ENCODE data around the gene FRS2.

The FRS2 gene

GRCh38 chr12:69588527-69588926 is 118.3 kb downstream of the FRS2 start:
- H2AFZ ChIP-seq (ENCODE audit: low read depth, low read length): no peak overlapping the region
- H2AK5ac ChIP-seq (ENCODE audit: low read length, severe bottlenecking): no peak overlapping the region
- no peak overlapping the region for H3K27ac ChIP-seq (ENCODE audit: low read length, poor library complexity, severe bottlenecking)
- H2BK5ac ChIP-seq (ENCODE audit: low read depth, low read length, poor library complexity, severe bottlenecking): no peak overlapping the region
- no peaks in the 10 kb centered on the region for H3K4me1 ChIP-seq (ENCODE audit: control insufficient read depth, insufficient read depth, low read depth, low read length)
- no peak overlapping the region for H3K14ac ChIP-seq (ENCODE audit: low read length in 2 of 2)
- no peak overlapping the region for H2BK15ac ChIP-seq (ENCODE audit: low read depth, poor library complexity, severe bottlenecking)
- no peak overlapping the region for H2BK120ac ChIP-seq (ENCODE audit: low read depth, low read length)
- no peaks in the 10 kb centered on the region for H3K27me3 ChIP-seq (ENCODE audit: control insufficient read depth in 1 of 2, insufficient read depth in 1 of 2, low read length in 2 of 2)
- no peak overlapping the region for H2BK12ac ChIP-seq (ENCODE audit: low read length in 2 of 2)
- H3K23ac ChIP-seq (ENCODE audit: low read length in 2 of 2): no peak overlapping the region
- H3K9ac ChIP-seq (ENCODE audit: low read length): no peak overlapping the region
- no peak overlapping the region for H3K18ac ChIP-seq (ENCODE audit: low read depth in 1 of 2, low read length in 2 of 2)
- H3K4me3 ChIP-seq (ENCODE audit: insufficient read depth in 1 of 2, low read depth in 1 of 2, low read length in 2 of 2): no peak overlapping the region
- H3K79me1 ChIP-seq (replicated peaks; ENCODE audit: low read length, poor library complexity, severe bottlenecking): peaks cover 13% of the 10 kb centered on the region
- no peaks in the 10 kb centered on the region for H3K9me3 ChIP-seq (ENCODE audit: control insufficient read depth, low read length)
- peaks cover 16 to 70% of the 10 kb centered on the region in 2 experiments for H3K36me3 ChIP-seq (ENCODE audit: control insufficient read depth in 1 of 2, insufficient read depth in 2 of 2, low read depth in 1 of 2, low read length in 2 of 2)
- H3K4me2 ChIP-seq (ENCODE audit: low read length, poor library complexity, severe bottlenecking): no peak overlapping the region
- H4K8ac ChIP-seq (ENCODE audit: low read length): no peak overlapping the region
- H3K4ac ChIP-seq (ENCODE audit: low read depth in 1 of 2, low read length in 2 of 2): no peak overlapping the region
- DNase-seq: no peak
- no peak overlapping the region for H4K91ac ChIP-seq (ENCODE audit: low read length)
- WGBS: 100% methylated on average over 4 of the region's 4 CpGs

- Histone ChIP-seq H2BK120ac (ENCODE audit: low read depth, low read length) (no peak overlapping the region), H3K9ac (ENCODE audit: low read length) (no peak overlapping the region), H4K91ac (ENCODE audit: low read length) (no peak overlapping the region), H4K8ac (ENCODE audit: low read length) (no peak overlapping the region), H3K27ac (ENCODE audit: low read length, poor library complexity, severe bottlenecking) (no peak overlapping the region), H3K4ac (ENCODE audit: low read depth in 1 of 2, low read length in 2 of 2) (no peak overlapping the region), H2AK5ac (ENCODE audit: low read length, severe bottlenecking) (no peak overlapping the region), H3K36me3 (ENCODE audit: control insufficient read depth in 1 of 2, insufficient read depth in 2 of 2, low read depth in 1 of 2, low read length in 2 of 2) (peaks cover 20 to 75% of the 10 kb centered on the region in 2 experiments), H2BK5ac (ENCODE audit: low read depth, low read length, poor library complexity, severe bottlenecking) (no peak overlapping the region), H2BK12ac (ENCODE audit: low read length in 2 of 2) (no peak overlapping the region), H3K79me1 (replicated peaks; ENCODE audit: low read length, poor library complexity, severe bottlenecking) (peaks cover 13% of the 10 kb centered on the region), H3K4me2 (ENCODE audit: low read length, poor library complexity, severe bottlenecking) (no peak overlapping the region), H3K27me3 (ENCODE audit: control insufficient read depth in 1 of 2, insufficient read depth in 1 of 2, low read length in 2 of 2) (no peaks in the 10 kb centered on the region), H3K18ac (ENCODE audit: low read depth in 1 of 2, low read length in 2 of 2) (no peak overlapping the region), H3K14ac (ENCODE audit: low read length in 2 of 2) (no peak overlapping the region), H3K4me1 (ENCODE audit: control insufficient read depth, insufficient read depth, low read depth, low read length) (no peaks in the 10 kb centered on the region), H2BK15ac (ENCODE audit: low read depth, poor library complexity, severe bottlenecking) (no peak overlapping the region), H3K9me3 (ENCODE audit: control insufficient read depth, low read length) (no peaks in the 10 kb centered on the region), H2AFZ (ENCODE audit: low read depth, low read length) (no peak overlapping the region), H3K23ac (ENCODE audit: low read length in 2 of 2) (no peak overlapping the region), H3K4me3 (ENCODE audit: insufficient read depth in 1 of 2, low read depth in 1 of 2, low read length in 2 of 2) (no peak overlapping the region)
- DNase-seq: no peak
- no CpG with 5 or more reads among the region's 2 CpGs for WGBS
Measured at GRCh38 chr12:69589082-69589481, 118.9 kb downstream of the FRS2 start.

- H3K4me3 ChIP-seq (ENCODE audit: insufficient read depth in 1 of 2, low read depth in 1 of 2, low read length in 2 of 2): no peak overlapping the region
- no peak overlapping the region for H2BK120ac ChIP-seq (ENCODE audit: low read depth, low read length)
- no peak overlapping the region for H4K91ac ChIP-seq (ENCODE audit: low read length)
- H4K8ac ChIP-seq (ENCODE audit: low read length): no peak overlapping the region
- no peak overlapping the region for H2BK5ac ChIP-seq (ENCODE audit: low read depth, low read length, poor library complexity, severe bottlenecking)
- 100% methylated on average over 1 of the region's 2 CpGs for WGBS
- no peak overlapping the region for H2BK15ac ChIP-seq (ENCODE audit: low read depth, poor library complexity, severe bottlenecking)
- no peak overlapping the region for H3K23ac ChIP-seq (ENCODE audit: low read length in 2 of 2)
- H3K9ac ChIP-seq (ENCODE audit: low read length): no peak overlapping the region
- H3K79me1 ChIP-seq (replicated peaks; ENCODE audit: low read length, poor library complexity, severe bottlenecking): peaks cover 14% of the 10 kb centered on the region
- no peak overlapping the region for H2AFZ ChIP-seq (ENCODE audit: low read depth, low read length)
- H3K4me2 ChIP-seq (ENCODE audit: low read length, poor library complexity, severe bottlenecking): no peak overlapping the region
- no peaks in the 10 kb centered on the region for H3K4me1 ChIP-seq (ENCODE audit: control insufficient read depth, insufficient read depth, low read depth, low read length)
- H3K9me3 ChIP-seq (ENCODE audit: control insufficient read depth, low read length): no peaks in the 10 kb centered on the region
- no peak overlapping the region for H3K27ac ChIP-seq (ENCODE audit: low read length, poor library complexity, severe bottlenecking)
- no peak overlapping the region for H3K14ac ChIP-seq (ENCODE audit: low read length in 2 of 2)
- peaks cover 26 to 98% of the 10 kb centered on the region in 2 experiments for H3K36me3 ChIP-seq (ENCODE audit: control insufficient read depth in 1 of 2, insufficient read depth in 2 of 2, low read depth in 1 of 2, low read length in 2 of 2)
- DNase-seq: no peak
- no peak overlapping the region for H3K18ac ChIP-seq (ENCODE audit: low read depth in 1 of 2, low read length in 2 of 2)
- no peak overlapping the region for H2BK12ac ChIP-seq (ENCODE audit: low read length in 2 of 2)
- H3K27me3 ChIP-seq (ENCODE audit: control insufficient read depth in 1 of 2, insufficient read depth in 1 of 2, low read length in 2 of 2): no peaks in the 10 kb centered on the region
- no peak overlapping the region for H2AK5ac ChIP-seq (ENCODE audit: low read length, severe bottlenecking)
- H3K4ac ChIP-seq (ENCODE audit: low read depth in 1 of 2, low read length in 2 of 2): no peak overlapping the region
Measured at GRCh38 chr12:69595689-69596088, 125.5 kb downstream of the FRS2 start.

- Histone ChIP-seq H3K27me3 (ENCODE audit: control insufficient read depth in 1 of 2, insufficient read depth in 1 of 2, low read length in 2 of 2) (no peaks in the 10 kb centered on the region), H3K23ac (ENCODE audit: low read length in 2 of 2) (no peak overlapping the region), H2BK5ac (ENCODE audit: low read depth, low read length, poor library complexity, severe bottlenecking) (no peak overlapping the region), H3K79me1 (replicated peaks; ENCODE audit: low read length, poor library complexity, severe bottlenecking) (peaks cover 10% of the 10 kb centered on the region), H4K91ac (ENCODE audit: low read length) (no peak overlapping the region), H2BK15ac (ENCODE audit: low read depth, poor library complexity, severe bottlenecking) (no peak overlapping the region), H3K36me3 (ENCODE audit: control insufficient read depth in 1 of 2, insufficient read depth in 2 of 2, low read depth in 1 of 2, low read length in 2 of 2) (peaks cover 26 to 98% of the 10 kb centered on the region in 2 experiments), H3K9ac (ENCODE audit: low read length) (no peak overlapping the region), H2AFZ (ENCODE audit: low read depth, low read length) (no peak overlapping the region), H3K9me3 (ENCODE audit: control insufficient read depth, low read length) (no peaks in the 10 kb centered on the region), H3K4me2 (ENCODE audit: low read length, poor library complexity, severe bottlenecking) (no peak overlapping the region), H3K4me3 (ENCODE audit: insufficient read depth in 1 of 2, low read depth in 1 of 2, low read length in 2 of 2) (no peak overlapping the region), H4K8ac (ENCODE audit: low read length) (no peak overlapping the region), H3K14ac (ENCODE audit: low read length in 2 of 2) (no peak overlapping the region), H2AK5ac (ENCODE audit: low read length, severe bottlenecking) (no peak overlapping the region), H2BK12ac (ENCODE audit: low read length in 2 of 2) (no peak overlapping the region), H3K4me1 (ENCODE audit: control insufficient read depth, insufficient read depth, low read depth, low read length) (no peaks in the 10 kb centered on the region), H3K4ac (ENCODE audit: low read depth in 1 of 2, low read length in 2 of 2) (no peak overlapping the region), H3K18ac (ENCODE audit: low read depth in 1 of 2, low read length in 2 of 2) (no peak overlapping the region), H3K27ac (ENCODE audit: low read length, poor library complexity, severe bottlenecking) (no peak overlapping the region), H2BK120ac (ENCODE audit: low read depth, low read length) (no peak overlapping the region)
- WGBS: 75% methylated on average over 1 of the region's 4 CpGs
- DNase-seq: no peak
Measured at GRCh38 chr12:69598174-69598753, 128.1 kb downstream of the FRS2 start.

Data from mesenchymal stem cell (in vitro differentiated cells and primary cell).